NB4 (cell line): ENCODE data around the gene CAMK2D.

Source experiments
- POLR2A ChIP-seq: IDR thresholded peaks from 2 replicates; pipeline ENCODE4 v1.6.1; 2011; ENCODE audit warnings: mild to moderate bottlenecking; ENCODE audit not compliant: insufficient read length; ENCODE audit errors: extremely low read depth
- TF ChIP-seq, protein P1 (sequence below): IDR thresholded peaks from one replicate; pipeline ENCODE4 v1.5.1; 2012; ENCODE audit warnings: low read depth, low read length
- TF ChIP-seq, protein P2 (sequence below): IDR thresholded peaks from 2 replicates; pipeline ENCODE4 v1.6.1; 2011; ENCODE audit warnings: low read depth, low read length

DNA sequence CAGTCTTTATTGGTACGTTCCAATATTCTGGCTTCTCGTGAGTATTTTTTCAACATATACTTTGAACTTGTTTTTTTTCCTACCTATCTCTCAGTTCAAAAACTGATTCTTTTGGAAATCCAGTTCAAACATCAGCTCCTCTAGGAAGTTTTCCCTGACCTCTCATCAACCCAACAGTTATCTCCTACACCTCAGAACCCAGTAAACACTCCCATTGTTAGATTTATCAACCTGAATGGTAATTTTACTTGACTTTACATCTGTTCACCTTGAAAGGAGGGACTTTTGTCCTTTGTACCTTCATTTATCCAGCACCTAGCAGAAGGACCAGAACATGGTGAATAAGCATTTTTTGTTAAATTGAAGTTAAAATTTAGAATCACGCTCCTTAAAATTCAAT lies 13.6 kb downstream of the CAMK2D start:
- TF ChIP-seq, protein P1, sequence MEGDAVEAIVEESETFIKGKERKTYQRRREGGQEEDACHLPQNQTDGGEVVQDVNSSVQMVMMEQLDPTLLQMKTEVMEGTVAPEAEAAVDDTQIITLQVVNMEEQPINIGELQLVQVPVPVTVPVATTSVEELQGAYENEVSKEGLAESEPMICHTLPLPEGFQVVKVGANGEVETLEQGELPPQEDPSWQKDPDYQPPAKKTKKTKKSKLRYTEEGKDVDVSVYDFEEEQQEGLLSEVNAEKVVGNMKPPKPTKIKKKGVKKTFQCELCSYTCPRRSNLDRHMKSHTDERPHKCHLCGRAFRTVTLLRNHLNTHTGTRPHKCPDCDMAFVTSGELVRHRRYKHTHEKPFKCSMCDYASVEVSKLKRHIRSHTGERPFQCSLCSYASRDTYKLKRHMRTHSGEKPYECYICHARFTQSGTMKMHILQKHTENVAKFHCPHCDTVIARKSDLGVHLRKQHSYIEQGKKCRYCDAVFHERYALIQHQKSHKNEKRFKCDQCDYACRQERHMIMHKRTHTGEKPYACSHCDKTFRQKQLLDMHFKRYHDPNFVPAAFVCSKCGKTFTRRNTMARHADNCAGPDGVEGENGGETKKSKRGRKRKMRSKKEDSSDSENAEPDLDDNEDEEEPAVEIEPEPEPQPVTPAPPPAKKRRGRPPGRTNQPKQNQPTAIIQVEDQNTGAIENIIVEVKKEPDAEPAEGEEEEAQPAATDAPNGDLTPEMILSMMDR: no peak
- TF ChIP-seq POLR2A: no peak
- TF ChIP-seq, protein P2, sequence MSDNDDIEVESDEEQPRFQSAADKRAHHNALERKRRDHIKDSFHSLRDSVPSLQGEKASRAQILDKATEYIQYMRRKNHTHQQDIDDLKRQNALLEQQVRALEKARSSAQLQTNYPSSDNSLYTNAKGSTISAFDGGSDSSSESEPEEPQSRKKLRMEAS: no peak
